RWPE2 (cell line): ENCODE data around the gene MAOB.
A peak's percentile ranks its signal among the peaks of the same experiment; 100 is the strongest.

Experiments
- ATAC-seq: fragments of 200-7000 bp; cut with Tn5 transposase; 3 replicates; pipeline ENCODE4 v1.9.1; 2021; ENCODE audit warnings: low read depth
- DNase-seq: peaks from one replicate; pipeline ENCODE4 v3.0.0-alpha.2; 2020; ENCODE audit warnings: low spot score
- H3K27ac ChIP-seq: fragments of 450-650 bp; 2 replicates; pipeline ENCODE4 v1.5.1; 2017; ENCODE audit warnings: mild to moderate bottlenecking; ENCODE audit not compliant: poor library complexity, severe bottlenecking
- H3K27me3 ChIP-seq: fragments of 250-450 bp; sonication (Bioruptor Pico); 2 replicates; pipeline ENCODE4 v1.5.1; 2021; ENCODE audit warnings: mild to moderate bottlenecking, moderate library complexity; ENCODE audit not compliant: insufficient read depth, poor library complexity, severe bottlenecking
- H3K36me3 ChIP-seq: fragments of 250-450 bp; sonication (Bioruptor Pico); 2 replicates; pipeline ENCODE4 v1.5.1; 2020; ENCODE audit warnings: low read depth, mild to moderate bottlenecking, moderate library complexity
- H3K4me1 ChIP-seq: fragments of 250-450 bp; sonication (Bioruptor Pico); 2 replicates; pipeline ENCODE4 v1.5.1; 2021; ENCODE audit warnings: mild to moderate bottlenecking, moderate library complexity; ENCODE audit not compliant: insufficient read depth, poor library complexity, severe bottlenecking
- H3K4me3 ChIP-seq: fragments of 250-450 bp; sonication (Bioruptor Pico); 2 replicates; pipeline ENCODE4 v1.5.1; 2021; ENCODE audit warnings: mild to moderate bottlenecking, moderate library complexity; ENCODE audit not compliant: severe bottlenecking
- H3K9me3 ChIP-seq: fragments of 250-450 bp; sonication (Bioruptor Pico); 2 replicates; pipeline ENCODE4 v1.5.1; 2021; ENCODE audit warnings: mild to moderate bottlenecking, moderate library complexity; ENCODE audit not compliant: severe bottlenecking
- CTCF ChIP-seq: fragments of 450-650 bp; IDR thresholded peaks from one replicate; pipeline ENCODE4 v1.5.1; 2017; ENCODE audit warnings: mild to moderate bottlenecking, moderate library complexity; ENCODE audit not compliant: poor library complexity, severe bottlenecking

MAOB gene

GRCh38 chrX:43862434-43862833, 19.8 kb downstream of the MAOB start:
- H3K4me1 ChIP-seq = peaks cover 13% of the 10 kb centered on the region
- DNase-seq (no peak), ATAC-seq (no peak)
- no peaks in the 10 kb centered on the region for H3K27me3 ChIP-seq
- no peaks in the 10 kb centered on the region for H3K36me3 ChIP-seq
- no peak overlapping the region for H3K4me3 ChIP-seq
- no peaks in the 10 kb centered on the region for H3K9me3 ChIP-seq
- H3K27ac ChIP-seq = no peak overlapping the region
- no peak for TF ChIP-seq CTCF

- DNase-seq (no peak), ATAC-seq (no peak)
- Histone ChIP-seq H3K36me3 (no peaks in the 10 kb centered on the region), H3K4me3 (no peak overlapping the region), H3K9me3 (no peaks in the 10 kb centered on the region), H3K4me1 (peaks cover 13% of the 10 kb centered on the region), H3K27me3 (no peaks in the 10 kb centered on the region), H3K27ac (no peak overlapping the region)
- no peak for TF ChIP-seq CTCF
Observed at GRCh38 chrX:43861750-43862149, 20.5 kb downstream of the MAOB start.

- ATAC-seq = 0 out of 3 replicates have a peak, but pooled peaks have one; percentile 31
- peaks cover 13% of the 10 kb centered on the region for H3K4me1 ChIP-seq
- H3K27me3 ChIP-seq = no peaks in the 10 kb centered on the region
- no peaks in the 10 kb centered on the region for H3K9me3 ChIP-seq
- H3K4me3 ChIP-seq = no peak overlapping the region
- TF ChIP-seq CTCF = no peak
- H3K27ac ChIP-seq = no peak overlapping the region
- no peak for DNase-seq
- H3K36me3 ChIP-seq = no peaks in the 10 kb centered on the region
Observed at GRCh38 chrX:43860646-43861370, 21.4 kb downstream of the MAOB start.

GRCh38 chrX:43853225-43853828, 28.9 kb downstream of the MAOB start:
- H3K27ac ChIP-seq = no peak overlapping the region
- no peak for DNase-seq
- no peaks in the 10 kb centered on the region for H3K4me1 ChIP-seq
- ATAC-seq = no peak
- no peak for TF ChIP-seq CTCF
- H3K4me3 ChIP-seq = no peak overlapping the region
- no peaks in the 10 kb centered on the region for H3K9me3 ChIP-seq
- no peaks in the 10 kb centered on the region for H3K36me3 ChIP-seq
- H3K27me3 ChIP-seq = no peaks in the 10 kb centered on the region

GRCh38 chrX:43850629-43851028, 31.6 kb downstream of the MAOB start:
- no peak overlapping the region for H3K4me3 ChIP-seq
- no peak for ATAC-seq
- no peaks in the 10 kb centered on the region for H3K36me3 ChIP-seq

More at GRCh38 chrX:43850629-43851028, 31.6 kb downstream of the MAOB start:
- Histone ChIP-seq H3K9me3 (no peaks in the 10 kb centered on the region), H3K27me3 (no peaks in the 10 kb centered on the region), H3K27ac (no peak overlapping the region), H3K4me1 (no peaks in the 10 kb centered on the region)
- no peak for DNase-seq
- no peak for TF ChIP-seq CTCF
